HG03060 (cell line): Measurements from ENCODE around the gene NR2C2.

ENCODE experiments used
- ATAC-seq: cut with Tn5 transposase; IDR thresholded peaks from one replicate; pipeline ENCODE4 v1.9.1; 2021; ENCODE audit warnings: low read depth, moderate number of reproducible peaks; ENCODE audit not compliant: unreplicated experiment

NR2C2 gene

GRCh38 chr3:15094187-15094875 lies 146.9 kb downstream of the NR2C2 start:
- ATAC-seq = no peak

GRCh38 chr3:15096046-15096445 lies 148.7 kb downstream of the NR2C2 start:
- no peak for ATAC-seq

- ATAC-seq = no peak
These were observed 150.5 kb downstream of the NR2C2 start for GRCh38 chr3:15097891-15098290.
